Measurements from ENCODE around the gene NBPF4.

NBPF4 gene

GRCh38 chr1:108199201-108199691, 44.6 kb downstream of the NBPF4 start:
- FAIRE-seq (no peak), DNase-seq (ENCODE audit: insufficient read length, low spot score) (no peak)
- TF ChIP-seq POU2F2 (IDR thresholded peaks at IDR 0.05; ENCODE audit: low read depth, low read length) (no peak), POLR2AphosphoS5 (IDR thresholded peaks at IDR 0.05; ENCODE audit: low read depth, low read length) (no peak), PAX5 (IDR thresholded peaks at IDR 0.05; ENCODE audit: insufficient read depth, low read length, severe bottlenecking) (no peak), TAF1 (IDR thresholded peaks at IDR 0.05; ENCODE audit: low read depth, low read length) (no peak), POLR2A (IDR thresholded peaks at IDR 0.05; ENCODE audit: low read depth, low read length) (no peak), SPI1 (IDR thresholded peaks at IDR 0.05; ENCODE audit: low read depth, low read length) (no peak)

DNA sequence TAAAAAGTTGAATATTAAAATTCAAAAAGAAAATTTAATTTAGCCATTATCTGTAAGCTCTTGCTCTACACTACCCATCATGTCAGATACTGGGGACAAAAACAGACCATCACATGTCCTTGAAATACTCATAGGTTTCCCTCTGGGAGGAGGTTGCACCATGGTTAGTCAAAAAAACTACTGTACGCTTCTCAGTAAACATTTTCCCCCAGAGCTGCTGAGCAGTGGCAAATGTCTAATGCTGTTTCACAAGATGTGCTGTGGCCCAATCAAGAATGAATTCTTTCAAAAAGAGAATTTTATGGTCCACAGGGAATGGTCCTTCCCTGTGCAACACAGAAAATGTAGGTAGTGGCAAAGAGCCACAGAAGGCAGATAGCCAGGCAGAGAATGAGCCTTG, 49.8 kb downstream of the NBPF4 start:
- DNase-seq (ENCODE audit: insufficient read length, low spot score): no peak
- no peak for FAIRE-seq
- no peak for TF ChIP-seq TAF1 (IDR thresholded peaks at IDR 0.05; ENCODE audit: low read depth, low read length)
- no peak for TF ChIP-seq POLR2AphosphoS5 (IDR thresholded peaks at IDR 0.05; ENCODE audit: low read depth, low read length)
- TF ChIP-seq PAX5 (IDR thresholded peaks at IDR 0.05; ENCODE audit: insufficient read depth, low read length, severe bottlenecking): no peak
- TF ChIP-seq POLR2A (IDR thresholded peaks at IDR 0.05; ENCODE audit: low read depth, low read length): no peak
- no peak for TF ChIP-seq SPI1 (IDR thresholded peaks at IDR 0.05; ENCODE audit: low read depth, low read length)
- no peak for TF ChIP-seq POU2F2 (IDR thresholded peaks at IDR 0.05; ENCODE audit: low read depth, low read length)

DNA sequence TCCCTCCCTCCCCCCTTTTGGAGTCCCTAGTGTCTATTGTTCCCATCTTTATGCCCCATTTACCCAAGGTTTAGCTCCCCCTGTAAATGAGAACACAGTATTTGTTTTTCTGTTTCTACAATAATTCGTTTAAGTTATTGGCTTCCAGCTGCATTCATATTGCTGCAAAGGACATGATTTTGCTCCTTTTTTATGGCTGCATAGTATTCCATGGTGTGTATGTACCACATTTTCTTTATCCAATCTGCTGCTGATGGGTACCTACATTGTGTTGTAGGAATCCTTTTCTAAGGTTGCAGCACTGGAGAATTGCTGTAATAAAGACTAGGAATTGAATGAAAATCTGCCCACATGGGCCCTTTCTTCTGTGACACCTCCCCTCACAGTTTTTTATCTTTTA, 50.5 kb downstream of the NBPF4 start:
- FAIRE-seq: no peak
- TF ChIP-seq POU2F2 (IDR thresholded peaks at IDR 0.05; ENCODE audit: low read depth, low read length) (no peak), SPI1 (IDR thresholded peaks at IDR 0.05; ENCODE audit: low read depth, low read length) (no peak), TAF1 (IDR thresholded peaks at IDR 0.05; ENCODE audit: low read depth, low read length) (no peak), POLR2AphosphoS5 (IDR thresholded peaks at IDR 0.05; ENCODE audit: low read depth, low read length) (no peak), POLR2A (IDR thresholded peaks at IDR 0.05; ENCODE audit: low read depth, low read length) (no peak), PAX5 (IDR thresholded peaks at IDR 0.05; ENCODE audit: insufficient read depth, low read length, severe bottlenecking) (no peak)
- DNase-seq (ENCODE audit: insufficient read length, low spot score): no peak

GRCh38 chr1:108192581-108192980, 51.3 kb downstream of the NBPF4 start:
- TF ChIP-seq POLR2AphosphoS5 (IDR thresholded peaks at IDR 0.05; ENCODE audit: low read depth, low read length) (no peak), SPI1 (IDR thresholded peaks at IDR 0.05; ENCODE audit: low read depth, low read length) (no peak), PAX5 (IDR thresholded peaks at IDR 0.05; ENCODE audit: insufficient read depth, low read length, severe bottlenecking) (no peak), TAF1 (IDR thresholded peaks at IDR 0.05; ENCODE audit: low read depth, low read length) (no peak), POLR2A (IDR thresholded peaks at IDR 0.05; ENCODE audit: low read depth, low read length) (no peak)
- FAIRE-seq: no peak
- no peak for DNase-seq (ENCODE audit: insufficient read length, low spot score)

DNA sequence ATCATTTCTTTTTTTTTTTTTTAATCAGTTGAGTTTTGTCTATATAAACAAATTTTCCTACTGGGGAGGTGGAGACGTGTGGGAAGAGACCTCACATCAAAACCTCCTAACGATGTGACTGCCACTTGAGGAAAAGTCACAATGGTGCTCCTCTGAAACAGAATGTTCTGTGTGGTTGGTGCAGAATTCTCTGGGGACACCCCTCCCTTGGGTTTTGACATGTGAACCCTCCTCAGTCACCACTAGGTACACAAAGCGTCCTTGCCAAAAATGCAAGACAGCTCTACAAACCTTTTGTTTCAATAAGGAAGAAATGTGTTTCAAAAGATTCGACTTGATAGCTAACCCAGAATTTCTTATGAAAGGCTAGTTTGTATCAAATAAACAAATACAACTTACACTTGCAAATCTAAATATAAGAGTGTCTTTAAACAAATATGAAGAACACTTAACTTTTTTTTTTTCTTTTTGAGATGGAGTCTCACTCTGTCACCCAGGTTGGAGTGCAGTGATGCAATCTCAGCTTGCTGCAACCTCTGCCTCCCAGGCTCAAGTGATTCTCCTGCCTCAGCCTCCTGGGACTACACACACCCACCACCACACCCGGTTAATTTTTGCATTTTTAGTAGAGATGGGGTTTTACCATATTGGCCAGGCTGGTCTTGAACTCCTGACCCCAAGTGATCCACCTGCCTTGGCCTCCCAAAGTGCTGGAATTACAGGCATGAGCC, 53.0 kb downstream of the NBPF4 start:
- TF ChIP-seq SPI1 (IDR thresholded peaks at IDR 0.05; ENCODE audit: low read depth, low read length) (no peak), POLR2AphosphoS5 (IDR thresholded peaks at IDR 0.05; ENCODE audit: low read depth, low read length) (no peak), PAX5 (IDR thresholded peaks at IDR 0.05; ENCODE audit: insufficient read depth, low read length, severe bottlenecking) (no peak), POU2F2 (IDR thresholded peaks at IDR 0.05; ENCODE audit: low read depth, low read length) (no peak), POLR2A (IDR thresholded peaks at IDR 0.05; ENCODE audit: low read depth, low read length) (no peak), TAF1 (IDR thresholded peaks at IDR 0.05; ENCODE audit: low read depth, low read length) (no peak)
- FAIRE-seq: no peak
- no peak for DNase-seq (ENCODE audit: insufficient read length, low spot score)

- no peak for FAIRE-seq
- TF ChIP-seq PAX5 (IDR thresholded peaks at IDR 0.05; ENCODE audit: insufficient read depth, low read length, severe bottlenecking): no peak
- no peak for TF ChIP-seq POU2F2 (IDR thresholded peaks at IDR 0.05; ENCODE audit: low read depth, low read length)
- TF ChIP-seq SPI1 (IDR thresholded peaks at IDR 0.05; ENCODE audit: low read depth, low read length): no peak
- no peak for TF ChIP-seq POLR2A (IDR thresholded peaks at IDR 0.05; ENCODE audit: low read depth, low read length)
- TF ChIP-seq POLR2AphosphoS5 (IDR thresholded peaks at IDR 0.05; ENCODE audit: low read depth, low read length): no peak
- TF ChIP-seq TAF1 (IDR thresholded peaks at IDR 0.05; ENCODE audit: low read depth, low read length): no peak
- DNase-seq (ENCODE audit: insufficient read length, low spot score): no peak
These were observed 53.8 kb downstream of the NBPF4 start for GRCh38 chr1:108190001-108190634.

DNA sequence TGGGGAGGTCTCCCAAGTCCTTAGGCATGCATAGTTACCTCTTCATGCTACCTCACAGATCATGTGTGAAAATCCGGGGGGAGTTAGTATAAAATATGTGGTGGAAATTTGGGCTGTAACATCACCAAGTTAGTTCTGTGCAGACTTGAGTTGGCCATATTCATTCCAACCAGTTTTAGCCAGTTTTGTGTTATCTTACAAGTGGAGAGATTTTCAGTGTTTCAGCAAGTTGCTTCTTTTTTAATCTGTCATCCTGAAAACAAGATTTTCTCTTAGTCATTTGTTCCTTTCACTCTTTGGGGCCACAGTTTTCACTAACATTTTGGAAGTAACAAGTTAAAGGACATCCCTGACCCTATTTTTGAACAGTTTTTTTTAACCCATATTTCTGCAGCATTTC, 55.1 kb downstream of the NBPF4 start:
- FAIRE-seq (no peak), DNase-seq (ENCODE audit: insufficient read length, low spot score) (no peak)
- TF ChIP-seq POU2F2 (IDR thresholded peaks at IDR 0.05; ENCODE audit: low read depth, low read length) (no peak), POLR2A (IDR thresholded peaks at IDR 0.05; ENCODE audit: low read depth, low read length) (no peak), POLR2AphosphoS5 (IDR thresholded peaks at IDR 0.05; ENCODE audit: low read depth, low read length) (no peak), TAF1 (IDR thresholded peaks at IDR 0.05; ENCODE audit: low read depth, low read length) (no peak), SPI1 (IDR thresholded peaks at IDR 0.05; ENCODE audit: low read depth, low read length) (no peak), PAX5 (IDR thresholded peaks at IDR 0.05; ENCODE audit: insufficient read depth, low read length, severe bottlenecking) (no peak)

GRCh38 chr1:108182959-108183700, 60.7 kb downstream of the NBPF4 start:
- FAIRE-seq: no peak

GRCh38 chr1:108179018-108179417, 64.9 kb downstream of the NBPF4 start:
- TF ChIP-seq POU2F2 (IDR thresholded peaks at IDR 0.05; ENCODE audit: low read depth, low read length): no peak
- no peak for TF ChIP-seq TAF1 (IDR thresholded peaks at IDR 0.05; ENCODE audit: low read depth, low read length)
- no peak for TF ChIP-seq SPI1 (IDR thresholded peaks at IDR 0.05; ENCODE audit: low read depth, low read length)
- TF ChIP-seq POLR2A (IDR thresholded peaks at IDR 0.05; ENCODE audit: low read depth, low read length): no peak
- no peak for TF ChIP-seq POLR2AphosphoS5 (IDR thresholded peaks at IDR 0.05; ENCODE audit: low read depth, low read length)
- DNase-seq (ENCODE audit: insufficient read length, low spot score) (no peak), FAIRE-seq (no peak)

More at GRCh38 chr1:108182959-108183700, 60.7 kb downstream of the NBPF4 start:
- no peak for DNase-seq (ENCODE audit: insufficient read length, low spot score)
- TF ChIP-seq SPI1 (IDR thresholded peaks at IDR 0.05; ENCODE audit: low read depth, low read length) (no peak), POU2F2 (IDR thresholded peaks at IDR 0.05; ENCODE audit: low read depth, low read length) (no peak), POLR2AphosphoS5 (IDR thresholded peaks at IDR 0.05; ENCODE audit: low read depth, low read length) (no peak), PAX5 (IDR thresholded peaks at IDR 0.05; ENCODE audit: insufficient read depth, low read length, severe bottlenecking) (no peak), POLR2A (IDR thresholded peaks at IDR 0.05; ENCODE audit: low read depth, low read length) (no peak), TAF1 (IDR thresholded peaks at IDR 0.05; ENCODE audit: low read depth, low read length) (no peak)

Data from GM12891 (cell line).